ENCODE measurements around the gene PTPN2. TPM values are rescaled to one million over a fixed set of nuclear protein-coding genes. Genes with fewer than 3 reads are reported as not detected.

PTPN2 gene
- total RNA-seq, 1 experiment from 2014 or later: 25.1 TPM

DNA sequence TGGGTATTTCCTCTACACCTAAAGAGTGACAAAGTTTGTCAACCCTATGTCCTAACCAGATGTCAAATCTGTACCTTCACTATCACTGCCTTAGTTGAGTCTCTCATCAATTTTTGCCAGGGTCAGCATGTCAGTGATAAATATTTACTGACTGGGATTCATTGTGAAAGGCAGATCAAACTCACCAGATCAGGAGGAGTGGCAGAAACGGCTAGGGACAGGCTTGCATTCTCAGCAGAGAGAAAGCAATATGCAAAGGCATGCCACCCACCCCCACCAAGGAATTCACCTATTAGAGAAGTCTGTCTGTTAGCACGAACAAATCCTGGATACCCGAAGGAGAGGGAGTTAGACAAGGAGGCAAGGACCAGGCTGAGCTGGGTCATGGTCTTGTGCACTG, 62.6 kb downstream of the PTPN2 start:
- Histone ChIP-seq H3K4me3 (no peak overlapping the region), H3K36me3 (peaks cover 5% of the 10 kb centered on the region), H3K27me3 (no peaks in the 10 kb centered on the region), H3K9me3 (no peaks in the 10 kb centered on the region)
- DNase-seq: no peak

DNA sequence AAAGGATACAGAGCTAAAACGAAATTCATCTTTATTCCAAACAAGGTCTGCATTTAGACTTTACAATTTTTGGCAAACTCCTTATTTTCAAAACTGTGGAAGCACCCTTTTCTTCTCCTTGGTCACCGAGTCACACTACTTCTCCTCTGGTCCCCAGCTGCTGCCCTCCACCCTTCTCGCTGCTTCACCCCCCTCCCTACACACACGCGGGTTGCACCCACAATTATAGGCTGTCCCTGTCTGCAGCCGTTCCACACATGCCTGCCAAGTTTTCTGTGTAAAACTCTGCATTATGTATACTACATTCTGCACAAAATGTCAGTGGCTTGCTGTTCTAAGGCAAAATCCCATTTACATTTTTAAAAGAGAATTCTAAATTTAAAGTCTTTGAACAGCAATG, 63.5 kb downstream of the PTPN2 start:
- no peak for DNase-seq

DNA sequence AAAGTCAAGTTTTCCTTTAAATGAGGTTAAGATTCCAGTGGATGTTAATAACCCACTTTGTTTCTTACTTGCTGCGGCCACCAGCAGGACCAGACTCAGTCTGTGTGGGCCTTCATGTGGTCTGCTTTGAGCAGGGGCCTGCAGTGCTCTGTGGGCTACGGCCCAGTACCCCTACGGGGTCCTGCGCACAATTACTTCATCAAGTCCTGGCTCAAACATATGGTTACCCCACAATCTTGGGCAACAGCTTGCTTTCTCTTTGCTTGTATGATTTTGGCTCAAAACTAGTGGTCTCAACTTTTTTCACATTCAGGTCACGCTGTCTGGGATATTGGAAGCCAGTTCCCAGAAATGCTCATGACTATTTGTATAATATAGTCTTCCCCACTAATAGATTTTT, 64.2 kb downstream of the PTPN2 start:
- no peak for DNase-seq
- Histone ChIP-seq H3K9me3 (no peaks in the 10 kb centered on the region), H3K36me3 (peaks cover 9% of the 10 kb centered on the region), H3K27me3 (no peaks in the 10 kb centered on the region), H3K4me3 (no peak overlapping the region)

More for the DNA sequence above, 63.5 kb downstream of the PTPN2 start:
- no peaks in the 10 kb centered on the region for H3K27me3 ChIP-seq
- H3K9me3 ChIP-seq: no peaks in the 10 kb centered on the region
- no peak overlapping the region for H3K4me3 ChIP-seq
- peaks cover 11% of the 10 kb centered on the region for H3K36me3 ChIP-seq

DNA sequence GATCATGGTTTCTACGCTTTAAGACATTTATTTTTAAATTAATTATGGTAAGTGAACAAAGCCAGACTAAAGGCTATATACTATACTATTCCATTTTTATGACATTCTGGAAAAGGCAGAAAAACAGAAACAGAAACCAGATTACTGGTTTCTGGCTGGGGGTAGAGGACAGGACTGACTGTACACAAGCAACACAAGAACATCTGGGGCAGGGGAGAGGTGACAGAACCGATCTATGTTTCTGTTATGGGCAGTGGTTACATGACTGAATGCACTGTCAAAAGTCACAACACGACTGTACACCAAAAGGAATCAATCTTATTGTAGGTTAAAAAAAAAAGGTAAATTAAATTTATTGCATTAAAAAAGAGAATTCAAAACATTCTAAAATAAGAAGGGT, 64.7 kb downstream of the PTPN2 start:
- Histone ChIP-seq H3K9me3 (no peaks in the 10 kb centered on the region), H3K27me3 (no peaks in the 10 kb centered on the region), H3K36me3 (peaks cover 9% of the 10 kb centered on the region), H3K4me3 (no peak overlapping the region)
- no peak for DNase-seq

DNA sequence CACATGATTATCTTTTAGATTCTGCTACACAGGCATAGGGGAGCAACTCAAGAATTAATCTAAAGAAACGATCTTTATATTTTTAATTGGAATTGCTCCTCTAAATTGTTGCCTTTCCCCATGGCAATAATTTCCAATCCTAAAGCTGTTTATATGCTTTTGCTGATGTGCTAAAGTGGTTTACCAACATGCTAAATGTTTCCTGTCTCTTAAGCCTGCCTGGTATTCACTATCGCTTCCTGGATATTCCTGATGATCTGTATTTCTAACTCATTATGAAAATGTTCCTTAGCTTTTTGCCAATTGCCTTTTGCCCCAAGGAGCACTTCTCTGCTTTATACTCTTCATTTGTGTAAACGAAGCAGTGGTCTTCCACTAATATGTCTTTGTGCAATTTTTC, 65.8 kb downstream of the PTPN2 start:
- Histone ChIP-seq H3K36me3 (peaks cover 13% of the 10 kb centered on the region), H3K9me3 (no peaks in the 10 kb centered on the region), H3K4me3 (no peak overlapping the region), H3K27me3 (no peaks in the 10 kb centered on the region)
- DNase-seq: no peak

DNA sequence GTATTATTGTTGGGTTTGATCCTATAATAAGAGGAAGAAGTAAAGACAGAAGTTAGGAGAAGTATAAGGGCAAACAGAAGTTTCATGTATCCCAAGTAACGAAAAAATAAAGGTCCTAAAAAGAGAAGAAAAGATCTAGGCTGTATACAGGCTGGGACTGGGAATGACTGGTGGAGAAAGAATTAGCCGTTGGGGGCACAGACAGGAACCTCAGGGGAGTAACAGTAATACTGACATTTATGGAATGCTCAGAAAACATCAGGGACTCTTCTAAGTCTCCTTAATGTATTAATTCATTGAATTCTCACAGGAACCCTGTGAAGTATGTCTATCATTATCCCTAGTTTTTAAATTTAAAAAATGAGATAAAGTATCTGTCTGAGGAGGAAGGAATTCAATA, 67.6 kb downstream of the PTPN2 start:
- no peak overlapping the region for H3K4me3 ChIP-seq
- H3K36me3 ChIP-seq: peaks cover 16% of the 10 kb centered on the region
- H3K9me3 ChIP-seq: no peaks in the 10 kb centered on the region
- H3K27me3 ChIP-seq: no peaks in the 10 kb centered on the region
- DNase-seq: no peak

DNA sequence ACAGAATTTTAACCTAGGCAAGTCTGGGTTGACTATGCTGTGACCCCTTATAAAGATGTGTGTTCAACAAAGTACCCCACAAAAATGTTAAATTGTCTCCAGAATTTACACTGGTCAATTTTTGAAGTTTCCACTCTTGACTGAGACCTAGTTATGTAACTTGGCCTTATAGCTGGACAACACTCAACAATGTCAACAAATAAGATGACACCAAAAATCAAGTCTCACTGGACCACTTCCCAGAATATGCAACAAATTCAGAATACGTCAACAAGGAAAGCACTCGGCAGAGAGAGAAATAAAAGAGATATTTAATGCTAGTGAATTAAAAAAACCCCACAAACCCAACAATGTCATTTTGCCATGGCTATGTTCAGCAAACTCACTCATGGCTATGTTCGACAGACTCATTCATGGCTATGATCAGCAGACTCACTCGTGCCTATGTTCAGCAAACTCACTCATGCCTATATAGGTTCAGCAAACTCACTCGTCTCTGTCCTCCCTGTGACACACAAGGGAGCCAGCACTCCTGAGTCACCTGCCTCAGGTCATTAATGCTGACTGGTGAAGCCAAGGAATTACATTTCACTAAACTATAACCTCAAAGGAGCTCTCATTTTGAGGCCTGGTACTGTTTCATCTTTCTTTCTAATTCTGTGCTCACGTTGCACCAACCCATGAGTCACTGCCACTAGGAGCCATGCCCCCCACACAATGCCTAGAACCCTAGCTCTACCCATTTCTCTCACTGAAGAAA, 72.7 kb downstream of the PTPN2 start:
- H3K36me3 ChIP-seq: peaks cover 23% of the 10 kb centered on the region
- no peak for DNase-seq
- H3K4me3 ChIP-seq: no peak overlapping the region
- H3K27me3 ChIP-seq: no peaks in the 10 kb centered on the region
- H3K9me3 ChIP-seq: 0 out of 2 replicates have a peak, but pooled peaks cover under 1% of the 10 kb centered on the region

DNA sequence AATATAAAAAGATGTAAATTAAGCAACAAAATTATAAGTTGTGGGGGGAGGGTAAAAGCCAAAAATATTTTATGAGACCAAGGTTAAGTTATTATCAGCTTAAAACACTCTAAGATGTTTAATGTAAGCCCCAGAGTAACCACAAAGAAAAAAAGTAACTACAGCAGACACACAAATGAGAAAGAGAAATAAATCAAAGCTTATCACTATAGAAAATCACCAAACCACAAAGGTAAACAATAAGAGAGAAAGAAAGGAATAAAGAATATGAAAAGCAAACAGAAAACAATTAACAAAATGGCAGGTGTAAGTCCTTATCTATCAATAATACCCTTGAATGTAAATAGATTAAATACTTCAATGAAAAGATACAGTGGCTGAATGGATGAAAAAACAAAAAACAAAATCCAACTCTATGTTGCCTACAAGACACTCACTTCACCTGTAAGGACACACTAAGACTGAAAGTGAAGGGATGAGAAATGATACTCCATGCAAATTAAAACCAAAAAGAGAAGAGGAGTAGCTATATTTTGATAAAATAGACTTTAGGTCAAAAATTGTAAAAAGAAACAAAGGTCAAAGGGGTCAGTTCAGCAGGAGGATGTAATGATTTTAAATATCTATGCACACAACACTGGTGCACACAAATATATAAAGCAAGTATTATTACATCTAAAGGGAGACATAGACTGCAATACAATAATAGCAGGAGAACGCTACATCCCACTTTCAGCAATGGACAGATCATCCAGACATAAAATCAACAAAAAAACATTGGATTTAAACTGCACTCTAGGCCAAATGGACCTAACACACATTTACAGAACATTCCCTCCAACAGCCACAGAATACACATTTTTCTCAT, 80.7 kb downstream of the PTPN2 start:
- no peak overlapping the region for H3K4me3 ChIP-seq
- H3K27me3 ChIP-seq: no peaks in the 10 kb centered on the region
- H3K36me3 ChIP-seq: peaks cover 11% of the 10 kb centered on the region
- no peak for DNase-seq
- H3K9me3 ChIP-seq: 0 out of 2 replicates have a peak, but pooled peaks cover 3% of the 10 kb centered on the region

DNA sequence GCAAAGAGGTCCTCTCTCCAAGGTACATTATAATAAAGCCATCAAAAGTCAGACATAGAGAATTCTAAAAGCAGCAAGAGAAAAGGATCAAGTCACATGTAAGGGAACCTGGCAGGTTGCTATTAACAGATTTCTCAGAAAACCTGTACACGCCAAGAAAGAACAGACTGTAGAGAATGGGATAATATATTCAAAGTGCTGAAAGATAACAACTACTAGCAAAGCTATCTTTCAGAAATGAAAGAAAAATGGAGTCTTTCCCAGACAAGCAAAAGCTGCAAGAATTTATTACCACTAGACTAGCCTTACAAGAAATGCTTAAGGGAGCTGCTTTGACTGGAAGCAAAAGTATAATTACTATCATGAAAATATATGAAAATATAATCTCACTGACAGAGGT, 81.5 kb downstream of the PTPN2 start:
- H3K4me3 ChIP-seq: no peak overlapping the region
- H3K27me3 ChIP-seq: no peaks in the 10 kb centered on the region
- 0 out of 2 replicates have a peak, but pooled peaks cover 3% of the 10 kb centered on the region for H3K9me3 ChIP-seq
- peaks cover 13% of the 10 kb centered on the region for H3K36me3 ChIP-seq
- no peak for DNase-seq

DNA sequence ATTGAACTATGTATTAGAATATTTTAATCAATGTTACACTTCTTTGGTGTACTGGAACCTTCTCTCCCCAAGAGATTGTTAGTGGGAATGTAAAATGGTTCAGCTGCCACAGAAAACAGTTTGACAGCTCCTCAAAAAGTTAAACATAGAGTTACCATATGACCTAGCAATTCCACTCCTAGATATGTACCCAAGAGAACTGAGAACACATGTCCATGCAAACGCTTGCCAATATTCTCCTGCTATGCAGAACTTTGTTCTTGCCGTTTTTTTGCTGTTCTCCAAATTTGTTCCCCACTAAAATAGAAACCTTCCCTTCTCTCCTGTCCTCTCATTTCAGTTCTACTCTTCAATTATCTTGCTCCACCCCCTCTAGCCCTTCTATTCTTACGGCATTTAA, 87.6 kb downstream of the PTPN2 start:
- H3K9me3 ChIP-seq: no peaks in the 10 kb centered on the region
- H3K27me3 ChIP-seq: no peaks in the 10 kb centered on the region
- peaks cover 8% of the 10 kb centered on the region for H3K36me3 ChIP-seq
- no peak overlapping the region for H3K4me3 ChIP-seq
- DNase-seq: no peak

DNA sequence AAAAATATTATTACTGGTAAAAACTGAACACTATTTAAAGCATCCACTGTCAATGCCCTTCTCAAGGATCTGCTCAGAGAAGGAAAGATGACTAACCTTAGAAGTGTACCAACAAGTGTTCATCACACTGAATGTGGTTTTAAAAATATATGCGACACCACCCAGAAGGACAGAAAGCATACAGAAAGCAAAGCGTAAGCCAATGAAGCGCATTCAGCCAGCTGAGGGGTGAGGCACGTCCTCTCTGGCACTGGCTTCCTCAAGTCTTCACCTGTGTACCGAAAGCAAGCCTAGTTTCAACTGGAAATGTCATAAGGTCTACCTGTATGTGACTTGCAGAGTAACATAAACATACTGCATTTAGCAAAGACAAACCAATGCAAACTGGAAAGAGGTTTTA, 92.4 kb downstream of the PTPN2 start:
- no peak for DNase-seq
- Histone ChIP-seq H3K9me3 (no peaks in the 10 kb centered on the region), H3K27me3 (no peaks in the 10 kb centered on the region), H3K36me3 (peaks cover 6% of the 10 kb centered on the region; the same call in 1 of the 2 replicates), H3K4me3 (no peak overlapping the region)

DNA sequence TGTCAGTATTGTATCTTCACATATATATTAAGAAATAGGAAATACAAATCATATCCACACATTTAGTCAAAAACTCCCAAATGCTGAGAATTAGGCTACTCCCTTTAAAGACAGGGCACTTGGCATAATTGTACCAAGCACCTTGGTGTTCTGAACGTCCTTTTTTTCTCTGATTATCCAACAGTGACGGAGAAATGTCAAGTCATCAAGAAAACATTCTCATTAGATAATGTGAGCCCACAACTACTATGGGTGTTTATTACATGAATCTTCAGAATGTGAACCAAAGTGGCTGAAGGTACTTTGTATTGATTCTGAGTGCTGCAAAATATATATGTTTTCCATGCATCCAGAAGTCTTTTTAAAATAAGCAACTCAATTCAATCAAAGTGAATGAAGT, 97.4 kb downstream of the PTPN2 start:
- no peaks in the 10 kb centered on the region for H3K9me3 ChIP-seq
- H3K36me3 ChIP-seq: no peaks in the 10 kb centered on the region
- no peak overlapping the region for H3K4me3 ChIP-seq
- DNase-seq: no peak
- H3K27me3 ChIP-seq: no peaks in the 10 kb centered on the region

DNA sequence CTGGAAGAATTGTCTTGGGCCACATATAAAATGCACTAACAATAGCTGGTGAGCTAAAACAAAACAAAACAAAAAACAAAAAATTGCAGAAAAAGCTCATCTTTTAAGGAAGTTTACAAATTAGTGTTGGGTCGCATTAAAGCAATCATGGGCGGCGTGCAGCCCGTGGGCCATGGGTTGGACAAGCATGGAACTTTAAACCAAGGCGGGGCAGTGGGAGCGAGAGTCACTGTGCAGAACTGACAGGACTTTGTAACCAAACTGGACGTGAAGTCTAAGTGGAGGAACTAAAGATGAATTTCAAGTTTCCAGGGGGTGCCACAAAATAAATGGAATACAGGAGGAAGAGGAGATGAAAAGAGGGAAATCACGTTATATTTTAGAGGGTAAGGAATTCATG, 100.5 kb downstream of the PTPN2 start:
- no peaks in the 10 kb centered on the region for H3K9me3 ChIP-seq
- H3K4me3 ChIP-seq: no peak overlapping the region
- no peak for DNase-seq
- H3K27me3 ChIP-seq: no peaks in the 10 kb centered on the region
- H3K36me3 ChIP-seq: no peaks in the 10 kb centered on the region

DNA sequence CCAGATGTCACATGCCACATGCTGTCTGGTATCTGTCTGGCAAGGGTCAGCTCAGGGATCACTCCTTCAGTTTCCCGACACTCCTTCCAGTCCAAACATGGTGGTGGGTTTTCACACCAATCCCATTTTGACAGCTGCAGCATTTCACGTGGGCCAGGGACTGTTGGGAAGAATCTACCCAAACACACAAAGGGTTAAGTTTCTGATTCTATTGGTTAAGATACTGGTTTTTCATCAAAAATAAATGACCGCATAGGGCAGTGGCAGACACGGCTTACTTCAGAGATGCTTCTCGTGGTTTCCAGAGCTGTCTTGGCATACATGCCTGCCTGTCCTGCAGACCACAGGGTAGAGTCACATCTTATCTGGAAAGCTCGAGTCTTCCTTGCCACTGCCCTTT, 101.5 kb downstream of the PTPN2 start:
- Histone ChIP-seq H3K27me3 (no peaks in the 10 kb centered on the region), H3K4me3 (no peak overlapping the region), H3K9me3 (no peaks in the 10 kb centered on the region), H3K36me3 (no peaks in the 10 kb centered on the region)
- DNase-seq: no peak

DNA sequence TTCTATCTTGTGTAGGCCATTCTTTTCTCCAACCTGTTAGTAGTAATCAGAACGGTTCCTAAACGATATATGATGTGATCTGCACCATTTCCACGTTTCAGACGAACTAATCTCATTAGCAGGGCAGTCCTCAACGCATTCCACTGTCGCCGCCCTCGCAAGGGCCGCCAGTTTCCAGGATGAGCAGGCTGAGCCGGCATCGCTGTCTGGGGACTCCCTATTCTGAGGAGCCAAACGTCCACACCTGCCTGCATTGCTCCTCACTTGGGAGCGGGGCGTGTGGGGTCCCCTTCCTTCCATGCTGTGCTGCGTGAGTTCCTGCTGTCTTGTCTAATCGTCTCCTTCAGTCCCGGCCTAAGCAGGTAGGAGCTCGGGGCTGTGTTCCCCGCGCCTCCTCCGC, 104.6 kb downstream of the PTPN2 start:
- Histone ChIP-seq H3K9me3 (peaks cover 3% of the 10 kb centered on the region; the same call in 1 of the 2 replicates), H3K36me3 (no peaks in the 10 kb centered on the region)
- DNase-seq: no peak

DNA sequence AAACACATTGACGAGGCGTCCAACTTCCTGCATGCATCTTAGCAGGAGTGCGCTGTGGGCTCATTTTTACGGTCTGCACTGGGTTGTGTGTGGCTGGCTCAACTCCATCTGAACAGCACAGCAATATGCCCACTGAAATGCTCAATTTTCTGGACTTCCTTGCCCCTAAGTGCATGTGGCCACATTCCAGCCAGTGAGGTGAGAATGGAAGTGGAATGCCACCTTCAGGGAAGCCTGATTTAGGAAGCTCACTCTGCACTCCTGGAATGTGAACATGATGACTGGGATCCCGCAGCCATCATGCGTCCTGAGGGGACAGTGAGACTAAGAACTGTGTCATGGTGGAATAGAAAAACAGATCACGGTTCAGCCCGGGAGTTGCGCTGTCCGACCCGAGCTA, 105.0 kb downstream of the PTPN2 start:
- Histone ChIP-seq H3K9me3 (peaks cover 3% of the 10 kb centered on the region; the same call in 1 of the 2 replicates), H3K27me3 (no peaks in the 10 kb centered on the region), H3K36me3 (no peaks in the 10 kb centered on the region), H3K4me3 (no peak overlapping the region)
- no peak for DNase-seq

More for the DNA sequence above, 104.6 kb downstream of the PTPN2 start:
- no peaks in the 10 kb centered on the region for H3K27me3 ChIP-seq
- no peak overlapping the region for H3K4me3 ChIP-seq

DNA sequence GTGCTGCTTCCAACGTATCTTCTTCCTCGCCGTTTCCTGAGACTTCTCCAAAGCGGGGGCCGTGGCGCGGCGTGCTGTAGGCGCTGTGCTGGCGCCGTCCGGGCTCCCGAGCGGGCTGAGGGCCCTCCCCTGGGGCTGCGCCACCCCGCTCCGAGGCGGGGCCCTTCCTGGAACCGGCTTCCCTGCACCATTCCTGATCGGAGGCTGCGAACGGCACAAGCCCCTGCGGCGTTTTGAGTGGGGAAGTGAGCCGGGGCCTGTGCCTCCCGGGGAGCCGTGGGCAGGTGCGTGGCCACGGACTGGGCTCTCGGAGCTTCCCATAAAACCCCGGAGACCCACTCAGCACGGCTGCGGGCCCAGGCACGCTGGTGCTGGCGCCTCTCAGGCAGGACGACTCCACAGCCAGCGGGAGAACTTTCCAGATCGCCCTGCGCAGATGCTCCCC, 106.5 kb downstream of the PTPN2 start:
- Histone ChIP-seq H3K4me3 (no peak overlapping the region), H3K9me3 (peaks cover 3% of the 10 kb centered on the region; the same call in 1 of the 2 replicates), H3K36me3 (no peaks in the 10 kb centered on the region), H3K27me3 (no peaks in the 10 kb centered on the region)
- no peak for DNase-seq
